Measurements from ENCODE around the gene MUC5B.

Gene MUC5B

GRCh38 chr11:1255151-1255550 is 32.3 kb downstream of the MUC5B start:
- POLR2A ChIA-PET = no interaction called here
- CTCF ChIA-PET = no interaction called here
- TF ChIP-seq CTCF (IDR thresholded peaks at IDR 0.05; ENCODE audit: control extremely low read depth, extremely low read depth, low read depth, missing control alignments) = no peak
- DNase-seq (ENCODE audit: extremely low spot score) = no peak

GRCh38 chr11:1256257-1257045 is 33.6 kb downstream of the MUC5B start:
- CTCF ChIA-PET = no interaction called here
- POLR2A ChIA-PET = no interaction called here
- TF ChIP-seq CTCF (IDR thresholded peaks at IDR 0.05; ENCODE audit: control extremely low read depth, extremely low read depth, low read depth, missing control alignments) = no peak
- DNase-seq (ENCODE audit: extremely low spot score) = no peak

- CTCF ChIA-PET = no interaction called here
- POLR2A ChIA-PET = no interaction called here
- no peak for TF ChIP-seq CTCF (IDR thresholded peaks at IDR 0.05; ENCODE audit: control extremely low read depth, extremely low read depth, low read depth, missing control alignments)
- DNase-seq (ENCODE audit: extremely low spot score) = no peak
These were observed 34.5 kb downstream of the MUC5B start for GRCh38 chr11:1257366-1257765.

GRCh38 chr11:1257916-1258315 is 35.0 kb downstream of the MUC5B start:
- TF ChIP-seq CTCF (IDR thresholded peaks at IDR 0.05; ENCODE audit: control extremely low read depth, extremely low read depth, low read depth, missing control alignments) = no peak
- DNase-seq (ENCODE audit: extremely low spot score) = no peak
- ChIA-PET CTCF (no interaction called here), POLR2A (no interaction called here)

- no peak for DNase-seq (ENCODE audit: extremely low spot score)
- ChIA-PET CTCF (no interaction called here), POLR2A (no interaction called here)
- TF ChIP-seq CTCF (IDR thresholded peaks at IDR 0.05; ENCODE audit: control extremely low read depth, extremely low read depth, low read depth, missing control alignments) = no peak
These were observed 35.7 kb downstream of the MUC5B start for GRCh38 chr11:1258401-1259075.

- CTCF ChIA-PET = no interaction called here
- no peak for DNase-seq (ENCODE audit: extremely low spot score)
- no peak for TF ChIP-seq CTCF (IDR thresholded peaks at IDR 0.05; ENCODE audit: control extremely low read depth, extremely low read depth, low read depth, missing control alignments)
- POLR2A ChIA-PET = no interaction called here
These were observed 36.2 kb downstream of the MUC5B start for GRCh38 chr11:1259076-1259461.

Data from GM10248 (cell line).